Measurements from ENCODE around the gene NALCN. TPM values are rescaled to one million over a fixed set of nuclear protein-coding genes. Genes with fewer than 3 reads are reported as not detected.

The NALCN gene
- total RNA-seq, 5 donors from 2014 or later (not counting 1 experiment from before 2014, with no cell fraction given): not detected

- Mint-ChIP-seq H3K9me3 (no peaks in the 10 kb centered on the region), H3K36me3 (no peaks in the 10 kb centered on the region), H3K27me3 (peaks cover 26 to 34% of the 10 kb centered on the region in 2 donors), H3K4me1 (no peaks in the 10 kb centered on the region), H3K27ac (no peak overlapping the region), H3K4me3 (no peak overlapping the region)
- Histone ChIP-seq H3K9me3 (no peaks in the 10 kb centered on the region), H3K4me3 (ENCODE audit: control insufficient read depth in 1 of 2, extremely low read depth in 1 of 2, low read length in 1 of 2) (no peak overlapping the region), H3K4me1 (ENCODE audit: control insufficient read depth in 1 of 2, extremely low read depth in 1 of 2, insufficient read depth in 2 of 2, low read length in 2 of 2) (no peaks in the 10 kb centered on the region), H3K27me3 (replicated peaks in 1 of 2; ENCODE audit: control insufficient read depth in 2 of 2, extremely low read depth in 1 of 2, insufficient read depth in 2 of 2, low read length in 1 of 2) (peaks cover 0 to 4% of the 10 kb centered on the region in 2 experiments), H3K27ac (ENCODE audit: low read length) (no peak overlapping the region), H3K36me3 (ENCODE audit: control insufficient read depth in 2 of 2, extremely low read depth in 1 of 2, insufficient read depth in 1 of 2, low read length in 1 of 2) (no peaks in the 10 kb centered on the region)
- POLR2A ChIA-PET: no interaction called here
- ATAC-seq (replicated peaks in 1 of 4): no peak
- CTCF ChIA-PET: no interaction called here
- WGBS (ENCODE audit: insufficient coverage): 77% methylated on average over 3 of the region's 7 CpGs
- DNase-seq: no peak
Observed at GRCh38 chr13:101018720-101019119, 397.6 kb downstream of the NALCN start.

- ChIA-PET CTCF (no interaction called here), POLR2A (no interaction called here)
- Histone ChIP-seq H3K4me1 (ENCODE audit: control insufficient read depth in 1 of 2, extremely low read depth in 1 of 2, insufficient read depth in 2 of 2, low read length in 2 of 2) (no peaks in the 10 kb centered on the region), H3K4me3 (ENCODE audit: control insufficient read depth in 1 of 2, extremely low read depth in 1 of 2, low read length in 1 of 2) (no peak overlapping the region), H3K27ac (ENCODE audit: low read length) (no peak overlapping the region), H3K27me3 (replicated peaks in 1 of 2; ENCODE audit: control insufficient read depth in 2 of 2, extremely low read depth in 1 of 2, insufficient read depth in 2 of 2, low read length in 1 of 2) (peaks cover 0 to 4% of the 10 kb centered on the region in 2 experiments), H3K36me3 (ENCODE audit: control insufficient read depth in 2 of 2, extremely low read depth in 1 of 2, insufficient read depth in 1 of 2, low read length in 1 of 2) (no peaks in the 10 kb centered on the region), H3K9me3 (no peaks in the 10 kb centered on the region)
- Mint-ChIP-seq H3K27me3 (peaks cover 26 to 36% of the 10 kb centered on the region in 2 donors), H3K4me1 (no peaks in the 10 kb centered on the region), H3K4me3 (no peak overlapping the region), H3K36me3 (no peaks in the 10 kb centered on the region), H3K9me3 (no peaks in the 10 kb centered on the region), H3K27ac (no peak overlapping the region)
- no peak for ATAC-seq (replicated peaks in 1 of 4)
- DNase-seq: no peak
- WGBS (ENCODE audit: insufficient coverage): 23% methylated on average over 5 of the region's 8 CpGs
Observed at GRCh38 chr13:101017123-101017872, 399.0 kb downstream of the NALCN start.

DNA sequence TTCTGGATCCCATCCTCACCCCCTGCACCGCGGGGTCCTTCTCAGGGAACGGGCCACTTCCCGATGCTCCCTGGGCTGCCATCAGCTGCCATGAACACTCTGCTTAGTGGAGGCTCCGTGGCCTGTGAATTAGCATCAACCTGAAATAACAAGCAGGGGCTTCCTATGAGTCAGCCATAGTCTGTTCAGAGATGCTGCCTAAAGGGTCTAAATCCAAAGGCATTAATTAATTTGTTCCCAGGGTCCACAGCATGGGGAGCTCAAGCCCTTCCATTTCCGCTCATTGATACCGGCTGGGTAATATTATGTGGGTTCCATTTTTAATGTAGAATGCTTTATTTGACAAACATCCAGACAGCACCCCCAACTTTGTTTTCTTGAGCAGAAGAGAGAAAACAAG is 399.8 kb downstream of the NALCN start:
- no peaks in the 10 kb centered on the region for H3K4me1 ChIP-seq (ENCODE audit: control insufficient read depth in 1 of 2, extremely low read depth in 1 of 2, insufficient read depth in 2 of 2, low read length in 2 of 2)
- Mint-ChIP-seq H3K4me3 (no peak overlapping the region), H3K4me1 (no peaks in the 10 kb centered on the region), H3K36me3 (no peaks in the 10 kb centered on the region), H3K27ac (no peak overlapping the region), H3K9me3 (no peaks in the 10 kb centered on the region), H3K27me3 (peaks cover 30 to 36% of the 10 kb centered on the region in 2 donors)
- 94% methylated on average over 5 of the region's 7 CpGs for WGBS (ENCODE audit: insufficient coverage)
- peaks cover 0 to 4% of the 10 kb centered on the region in 2 experiments for H3K27me3 ChIP-seq (replicated peaks in 1 of 2; ENCODE audit: control insufficient read depth in 2 of 2, extremely low read depth in 1 of 2, insufficient read depth in 2 of 2, low read length in 1 of 2)
- no peak overlapping the region for H3K27ac ChIP-seq (ENCODE audit: low read length)
- no peaks in the 10 kb centered on the region for H3K36me3 ChIP-seq (ENCODE audit: control insufficient read depth in 2 of 2, extremely low read depth in 1 of 2, insufficient read depth in 1 of 2, low read length in 1 of 2)
- ATAC-seq (replicated peaks in 1 of 4): no peak
- DNase-seq: no peak
- no peak overlapping the region for H3K4me3 ChIP-seq (ENCODE audit: control insufficient read depth in 1 of 2, extremely low read depth in 1 of 2, low read length in 1 of 2)
- H3K9me3 ChIP-seq: no peaks in the 10 kb centered on the region
- ChIA-PET POLR2A (no interaction called here), CTCF (no interaction called here)

GRCh38 chr13:101013245-101013644 is 403.1 kb downstream of the NALCN start:
- no peak overlapping the region for H3K4me3 Mint-ChIP-seq
- H3K36me3 Mint-ChIP-seq: no peaks in the 10 kb centered on the region
- H3K27ac Mint-ChIP-seq: no peak overlapping the region
- Histone ChIP-seq H3K4me1 (ENCODE audit: control insufficient read depth in 1 of 2, extremely low read depth in 1 of 2, insufficient read depth in 2 of 2, low read length in 2 of 2) (no peaks in the 10 kb centered on the region), H3K4me3 (ENCODE audit: control insufficient read depth in 1 of 2, extremely low read depth in 1 of 2, low read length in 1 of 2) (no peak overlapping the region), H3K36me3 (ENCODE audit: control insufficient read depth in 2 of 2, extremely low read depth in 1 of 2, insufficient read depth in 1 of 2, low read length in 1 of 2) (no peaks in the 10 kb centered on the region), H3K27me3 (replicated peaks in 1 of 2; ENCODE audit: control insufficient read depth in 2 of 2, extremely low read depth in 1 of 2, insufficient read depth in 2 of 2, low read length in 1 of 2) (peaks cover 0 to 2% of the 10 kb centered on the region in 2 experiments), H3K9me3 (no peaks in the 10 kb centered on the region), H3K27ac (ENCODE audit: low read length) (no peak overlapping the region)
- H3K4me1 Mint-ChIP-seq: no peaks in the 10 kb centered on the region
- ChIA-PET POLR2A (no interaction called here), CTCF (no interaction called here)
- H3K27me3 Mint-ChIP-seq: peaks cover 28 to 29% of the 10 kb centered on the region in 2 donors
- DNase-seq (no peak), ATAC-seq (replicated peaks in 1 of 4) (no peak)
- H3K9me3 Mint-ChIP-seq: no peaks in the 10 kb centered on the region
- no CpG with 5 or more reads among the region's 5 CpGs for WGBS (ENCODE audit: insufficient coverage)

- POLR2A ChIA-PET: no interaction called here
- ATAC-seq (replicated peaks in 1 of 4): no peak
- H3K4me3 ChIP-seq (ENCODE audit: control insufficient read depth in 1 of 2, extremely low read depth in 1 of 2, low read length in 1 of 2): no peak overlapping the region
- WGBS (ENCODE audit: insufficient coverage): no CpG with 5 or more reads among the region's 2 CpGs
- Mint-ChIP-seq H3K36me3 (no peaks in the 10 kb centered on the region), H3K27ac (no peak overlapping the region), H3K4me1 (no peaks in the 10 kb centered on the region), H3K4me3 (no peak overlapping the region), H3K9me3 (no peaks in the 10 kb centered on the region), H3K27me3 (peaks cover 13 to 17% of the 10 kb centered on the region in 2 donors)
- no peaks in the 10 kb centered on the region for H3K36me3 ChIP-seq (ENCODE audit: control insufficient read depth in 2 of 2, extremely low read depth in 1 of 2, insufficient read depth in 1 of 2, low read length in 1 of 2)
- H3K9me3 ChIP-seq: no peaks in the 10 kb centered on the region
- no peaks in the 10 kb centered on the region for H3K4me1 ChIP-seq (ENCODE audit: control insufficient read depth in 1 of 2, extremely low read depth in 1 of 2, insufficient read depth in 2 of 2, low read length in 2 of 2)
- no peaks in the 10 kb centered on the region for H3K27me3 ChIP-seq (replicated peaks in 1 of 2; ENCODE audit: control insufficient read depth in 2 of 2, extremely low read depth in 1 of 2, insufficient read depth in 2 of 2, low read length in 1 of 2)
- CTCF ChIA-PET: no interaction called here
- no peak overlapping the region for H3K27ac ChIP-seq (ENCODE audit: low read length)
- no peak for DNase-seq
Observed at GRCh38 chr13:101010100-101010499, 406.2 kb downstream of the NALCN start.

- Mint-ChIP-seq H3K4me1 (no peaks in the 10 kb centered on the region), H3K36me3 (no peaks in the 10 kb centered on the region), H3K27me3 (peaks cover 4 to 11% of the 10 kb centered on the region in 2 donors), H3K27ac (no peak overlapping the region), H3K9me3 (no peaks in the 10 kb centered on the region), H3K4me3 (no peak overlapping the region)
- POLR2A ChIA-PET: no interaction called here
- CTCF ChIA-PET: no interaction called here
- WGBS (ENCODE audit: insufficient coverage): no CpG with 5 or more reads among the region's 2 CpGs
- ATAC-seq (replicated peaks in 1 of 4) (no peak), DNase-seq (no peak)
- no peak overlapping the region for H3K4me3 ChIP-seq (ENCODE audit: control insufficient read depth in 1 of 2, extremely low read depth in 1 of 2, low read length in 1 of 2)
- H3K9me3 ChIP-seq: no peaks in the 10 kb centered on the region
- H3K27ac ChIP-seq (ENCODE audit: low read length): no peak overlapping the region
- H3K36me3 ChIP-seq (ENCODE audit: control insufficient read depth in 2 of 2, extremely low read depth in 1 of 2, insufficient read depth in 1 of 2, low read length in 1 of 2): no peaks in the 10 kb centered on the region
- H3K4me1 ChIP-seq (ENCODE audit: control insufficient read depth in 1 of 2, extremely low read depth in 1 of 2, insufficient read depth in 2 of 2, low read length in 2 of 2): no peaks in the 10 kb centered on the region
- H3K27me3 ChIP-seq (replicated peaks in 1 of 2; ENCODE audit: control insufficient read depth in 2 of 2, extremely low read depth in 1 of 2, insufficient read depth in 2 of 2, low read length in 1 of 2): no peaks in the 10 kb centered on the region
Observed at GRCh38 chr13:101007245-101007644, 409.1 kb downstream of the NALCN start.

Data from T-cell (primary cell).